Measurements from ENCODE around the gene LY6G6F. TPM values are rescaled to one million over a fixed set of nuclear protein-coding genes. Genes with fewer than 3 reads are reported as not detected.

LY6G6F gene
- total and polyA plus RNA-seq, 2 donors (not counting 3 experiments of a cell fraction or from before 2014, with no cell fraction given): not detected

GRCh38 chr6:31700740-31701401 is 5.8 kb upstream of the LY6G6F start:
- Histone ChIP-seq H3K9me3 (replicated peaks; ENCODE audit: control insufficient read depth, insufficient read depth, low read length) (no peaks in the 10 kb centered on the region), H3K4me1 (ENCODE audit: control insufficient read depth, extremely low read depth, insufficient read depth, low read length) (peaks cover 11% of the 10 kb centered on the region), H3K36me3 (ENCODE audit: control insufficient read depth in 2 of 2, extremely low read depth in 1 of 2, insufficient read depth in 2 of 2, low read length in 2 of 2) (peaks cover 0 to 8% of the 10 kb centered on the region in 2 experiments), H3K27ac (ENCODE audit: insufficient read depth, low read depth, low read length) (no peak overlapping the region), H3K9me1 (replicated peaks; ENCODE audit: control insufficient read depth, extremely low read depth, insufficient read depth, low read length) (no peaks in the 10 kb centered on the region), H3K79me2 (ENCODE audit: control insufficient read depth, insufficient read depth, low read length) (peaks cover 21% of the 10 kb centered on the region), H4K20me1 (replicated peaks; ENCODE audit: control insufficient read depth, extremely low read depth, insufficient read depth, low read length) (no peaks in the 10 kb centered on the region), H3K9ac (replicated peaks; ENCODE audit: extremely low read depth, insufficient read depth, low read length) (no peak overlapping the region), H2AFZ (ENCODE audit: low read depth, low read length) (no peak overlapping the region), H3K4me2 (ENCODE audit: insufficient read depth, low read length) (no peak overlapping the region), H3K4me3 (replicated peaks in 1 of 3; ENCODE audit: insufficient read depth in 1 of 3, low read depth in 1 of 3, low read length in 3 of 3) (no peak overlapping the region), H3K27me3 (ENCODE audit: control insufficient read depth in 2 of 2, insufficient read depth in 2 of 2, low read length in 2 of 2) (no peaks in the 10 kb centered on the region)
- dilution Hi-C loops (cut with MboI; ENCODE audit: extremely low pct_ligation_motif_present, low sequenced_read_pairs): no loop called here
- ChIA-PET CTCF (no interaction called here), POLR2A (no interaction called here)
- intact Hi-C loops (cut with micrococcal nuclease): no loop called here
- TF ChIP-seq POLR2AphosphoS5 (IDR thresholded peaks at IDR 0.05; ENCODE audit: insufficient read depth, low read depth, low read length): no peak
- TF ChIP-seq FOS (IDR thresholded peaks at IDR 0.05; ENCODE audit: borderline replicate concordance, insufficient read depth, low read length): no peak
- no peak for TF ChIP-seq MYC (IDR thresholded peaks at IDR 0.05; ENCODE audit: low read depth, low read length)
- TF ChIP-seq JUN (IDR thresholded peaks at IDR 0.05; ENCODE audit: borderline replicate concordance, insufficient read depth, insufficient read length, low read depth): no peak
- TF ChIP-seq CTCF (IDR thresholded peaks at IDR 0.05; ENCODE audit: extremely low read depth in 1 of 2, insufficient read depth in 1 of 2, low read depth in 1 of 2, low read length in 2 of 2): no peak
- TF ChIP-seq GATA2 (IDR thresholded peaks at IDR 0.05; ENCODE audit: insufficient read depth, insufficient read length, low read depth, low read length): no peak
- no peak for TF ChIP-seq EZH2 (IDR thresholded peaks at IDR 0.05; ENCODE audit: borderline replicate concordance, low read depth, low read length, severe bottlenecking)
- TF ChIP-seq POLR2A (IDR thresholded peaks at IDR 0.05; ENCODE audit: low read depth, low read length): no peak
- TF ChIP-seq MAX (IDR thresholded peaks at IDR 0.05; ENCODE audit: insufficient read depth, insufficient read length): no peak
- no TSS peak for BruUV-seq (replicated peaks)
- no peak for DNase-seq (ENCODE audit: low read depth, low spot score)
- no peak for FAIRE-seq

Measured in endothelial cell of umbilical vein (primary cell).